ENCODE results near the gene GATA3. TPM values are rescaled to one million over a fixed set of nuclear protein-coding genes. Genes with fewer than 3 reads are reported as not detected.

Gene GATA3
- total RNA-seq, 4 donors from 2014 or later, result 0.12 to 0.61 (median 0.58) TPM

DNA sequence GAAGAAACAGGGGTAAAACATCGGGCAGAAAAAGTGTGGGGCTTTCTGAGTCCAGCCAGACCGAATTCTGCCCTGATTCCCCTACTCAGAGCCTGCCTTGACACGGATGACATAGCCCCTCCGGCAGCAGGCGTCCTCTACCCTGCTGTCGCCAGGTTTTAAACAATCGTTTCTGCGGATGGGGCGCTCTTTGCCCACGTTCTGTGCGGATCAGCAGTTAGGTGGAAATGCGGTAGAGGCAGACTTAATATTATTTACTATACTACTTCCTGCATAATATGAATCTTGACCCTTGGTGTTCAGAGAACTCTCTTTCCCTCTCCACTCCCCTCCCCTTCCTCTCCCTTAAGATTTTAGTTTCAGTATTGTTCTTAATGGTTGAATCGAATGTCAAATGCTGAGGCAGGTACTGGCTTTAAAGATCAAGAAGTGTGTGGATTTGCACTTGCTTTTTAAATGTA, 2.4 kb downstream of the GATA3 start:
- DNase-seq, result no peak
- Histone ChIP-seq H3K4me1 (peaks cover 8 to 19% of the 10 kb centered on the region in 2 donors), H3K27me3 (peaks cover 88 to 93% (median 93%) of the 10 kb centered on the region in 3 donors), H3K27ac (peak overlapping the region; percentile 42 to 67 (median 56)), H3K4me3 (peak overlapping the region in 3 of 4 donors; percentile 49 to 57 (median 52)), H3K36me3 (no peaks in the 10 kb centered on the region), H3K9me3 (no peaks in the 10 kb centered on the region)
- TF ChIP-seq, protein P1, sequence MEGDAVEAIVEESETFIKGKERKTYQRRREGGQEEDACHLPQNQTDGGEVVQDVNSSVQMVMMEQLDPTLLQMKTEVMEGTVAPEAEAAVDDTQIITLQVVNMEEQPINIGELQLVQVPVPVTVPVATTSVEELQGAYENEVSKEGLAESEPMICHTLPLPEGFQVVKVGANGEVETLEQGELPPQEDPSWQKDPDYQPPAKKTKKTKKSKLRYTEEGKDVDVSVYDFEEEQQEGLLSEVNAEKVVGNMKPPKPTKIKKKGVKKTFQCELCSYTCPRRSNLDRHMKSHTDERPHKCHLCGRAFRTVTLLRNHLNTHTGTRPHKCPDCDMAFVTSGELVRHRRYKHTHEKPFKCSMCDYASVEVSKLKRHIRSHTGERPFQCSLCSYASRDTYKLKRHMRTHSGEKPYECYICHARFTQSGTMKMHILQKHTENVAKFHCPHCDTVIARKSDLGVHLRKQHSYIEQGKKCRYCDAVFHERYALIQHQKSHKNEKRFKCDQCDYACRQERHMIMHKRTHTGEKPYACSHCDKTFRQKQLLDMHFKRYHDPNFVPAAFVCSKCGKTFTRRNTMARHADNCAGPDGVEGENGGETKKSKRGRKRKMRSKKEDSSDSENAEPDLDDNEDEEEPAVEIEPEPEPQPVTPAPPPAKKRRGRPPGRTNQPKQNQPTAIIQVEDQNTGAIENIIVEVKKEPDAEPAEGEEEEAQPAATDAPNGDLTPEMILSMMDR (IDR thresholded peaks at IDR 0.05 in 4 of 5, conservative IDR thresholded peaks at IDR 0.05 in 1 of 5), result no peak
- TF ChIP-seq POLR2A (IDR thresholded peaks at IDR 0.05), result no peak
- intact Hi-C loops (cut with DNase I; ENCODE audit: low total_unique reads), result no loop called here
- no peak for ATAC-seq
- in situ Hi-C loops (cut with MboI; ENCODE audit: low sequenced_read_pairs in 4 of 4), result no loop called here

DNA sequence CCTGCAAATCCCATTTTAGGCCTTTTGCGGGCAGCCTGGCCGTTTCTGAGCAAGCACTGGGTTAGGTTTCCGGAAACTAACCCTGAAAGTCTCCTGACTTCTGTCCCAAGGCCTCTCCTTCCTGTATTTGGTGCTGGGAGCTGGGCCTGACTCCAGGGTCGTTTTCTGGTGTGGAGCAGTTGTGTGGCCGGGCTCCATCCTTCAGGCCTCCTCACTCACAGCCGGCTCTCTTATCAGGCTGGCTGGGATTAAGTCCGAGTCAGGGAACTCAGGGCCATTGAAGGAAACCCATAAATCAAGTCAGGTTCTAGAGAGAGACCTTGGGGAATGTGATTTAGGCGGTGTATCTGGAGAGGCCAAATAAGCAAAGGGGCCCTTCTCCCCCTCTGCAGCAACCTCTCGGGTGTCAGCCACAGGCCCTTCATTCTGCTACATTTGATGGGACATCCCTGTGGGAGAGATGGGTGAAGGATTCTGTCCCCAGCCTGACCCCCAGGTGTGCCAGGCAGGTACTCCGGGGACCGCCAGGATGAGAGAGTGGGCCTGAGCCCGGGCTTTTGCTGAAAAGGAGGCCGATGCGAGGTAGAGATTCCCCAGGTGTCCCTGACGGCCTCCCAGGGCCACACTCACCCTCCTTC, 3.3 kb downstream of the GATA3 start:
- Histone ChIP-seq H3K4me3 (peak overlapping the region in 1 of 4 donors; percentile 57), H3K27me3 (peaks cover 88 to 93% (median 92%) of the 10 kb centered on the region in 3 donors), H3K4me1 (peaks cover 5 to 16% of the 10 kb centered on the region in 2 donors), H3K9me3 (no peaks in the 10 kb centered on the region), H3K36me3 (no peaks in the 10 kb centered on the region), H3K27ac (peak overlapping the region in 3 of 4 donors; percentile 46 to 67 (median 65))
- DNase-seq, result no peak
- in situ Hi-C loops (cut with MboI; ENCODE audit: low sequenced_read_pairs in 4 of 4) (no loop called here), intact Hi-C loops (cut with DNase I; ENCODE audit: low total_unique reads) (no loop called here)
- TF ChIP-seq, protein P1 (IDR thresholded peaks at IDR 0.05 in 4 of 5, conservative IDR thresholded peaks at IDR 0.05 in 1 of 5), result no peak
- TF ChIP-seq POLR2A (IDR thresholded peaks at IDR 0.05), result no peak
- ATAC-seq, result no peak

DNA sequence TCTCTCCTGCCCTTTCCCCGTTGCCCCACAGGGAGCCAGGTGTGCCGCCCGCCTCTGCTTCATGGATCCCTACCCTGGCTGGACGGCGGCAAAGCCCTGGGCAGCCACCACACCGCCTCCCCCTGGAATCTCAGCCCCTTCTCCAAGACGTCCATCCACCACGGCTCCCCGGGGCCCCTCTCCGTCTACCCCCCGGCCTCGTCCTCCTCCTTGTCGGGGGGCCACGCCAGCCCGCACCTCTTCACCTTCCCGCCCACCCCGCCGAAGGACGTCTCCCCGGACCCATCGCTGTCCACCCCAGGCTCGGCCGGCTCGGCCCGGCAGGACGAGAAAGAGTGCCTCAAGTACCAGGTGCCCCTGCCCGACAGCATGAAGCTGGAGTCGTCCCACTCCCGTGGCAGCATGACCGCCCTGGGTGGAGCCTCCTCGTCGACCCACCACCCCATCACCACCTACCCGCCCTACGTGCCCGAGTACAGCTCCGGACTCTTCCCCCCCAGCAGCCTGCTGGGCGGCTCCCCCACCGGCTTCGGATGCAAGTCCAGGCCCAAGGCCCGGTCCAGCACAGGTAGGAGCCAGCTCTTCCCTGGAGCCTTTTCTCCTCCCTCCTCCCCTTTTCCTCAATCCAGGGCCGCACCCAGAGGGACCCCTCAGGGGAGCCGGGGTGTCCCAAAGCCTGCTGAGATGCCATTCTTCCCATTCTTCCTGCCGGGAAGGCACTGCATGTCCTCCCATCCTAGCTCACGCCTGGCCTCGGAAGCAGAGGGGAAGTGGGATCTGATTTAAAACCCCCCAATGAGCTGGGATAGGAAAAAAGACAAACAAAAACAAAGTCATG, 4.0 kb downstream of the GATA3 start:
- in situ Hi-C loops (cut with MboI; ENCODE audit: low sequenced_read_pairs in 4 of 4), result no loop called here
- Histone ChIP-seq H3K4me3 (peak overlapping the region in 1 of 4 donors; percentile 15), H3K27ac (peak overlapping the region in 3 of 4 donors; percentile 22 to 67 (median 65)), H3K27me3 (peaks cover 87 to 92% (median 88%) of the 10 kb centered on the region in 3 donors), H3K9me3 (no peaks in the 10 kb centered on the region), H3K4me1 (peaks cover 5 to 9% of the 10 kb centered on the region in 2 donors), H3K36me3 (no peaks in the 10 kb centered on the region)
- intact Hi-C loops (cut with DNase I; ENCODE audit: low total_unique reads), result no loop called here
- DNase-seq (no peak), ATAC-seq (no peak)
- no peak for TF ChIP-seq POLR2A (IDR thresholded peaks at IDR 0.05)
- TF ChIP-seq, protein P1 (IDR thresholded peaks at IDR 0.05 in 4 of 5, conservative IDR thresholded peaks at IDR 0.05 in 1 of 5), result no peak

DNA sequence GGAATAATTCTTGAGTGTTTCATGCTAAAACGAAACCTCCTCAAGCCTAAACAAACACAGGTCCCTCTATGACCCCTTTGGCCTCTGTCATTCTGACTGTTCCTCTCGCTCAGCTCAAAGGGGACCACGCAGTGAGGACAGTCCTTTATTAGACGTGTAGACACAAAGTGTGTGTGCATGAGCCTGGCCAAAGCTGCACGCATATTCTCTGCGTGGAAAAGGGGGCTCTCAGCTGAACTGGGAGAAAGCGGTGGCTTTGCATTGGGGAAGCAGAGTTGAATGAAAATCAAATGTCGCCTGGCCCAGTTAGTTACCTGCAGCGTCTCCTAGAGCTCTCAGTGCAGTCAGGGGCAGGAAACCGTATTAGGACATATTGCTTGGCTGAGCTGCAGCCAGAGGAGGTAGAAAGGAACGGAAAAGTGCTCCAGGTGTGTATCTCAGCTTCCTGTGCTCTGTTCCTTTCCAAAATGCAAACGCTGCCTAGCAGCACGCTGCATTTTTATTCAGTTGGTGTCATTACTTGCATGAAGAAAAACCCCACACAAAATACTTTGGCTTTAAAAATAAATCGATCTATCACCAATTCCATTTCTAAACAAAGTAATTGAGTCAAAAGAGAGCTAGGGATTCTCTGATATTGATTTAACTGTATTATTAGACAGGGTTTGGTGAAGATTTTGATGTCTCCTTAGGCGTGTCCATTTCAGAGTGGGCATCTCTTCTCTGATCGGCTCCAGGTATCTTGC, 4.9 kb downstream of the GATA3 start:
- TF ChIP-seq, protein P1 (IDR thresholded peaks at IDR 0.05 in 4 of 5, conservative IDR thresholded peaks at IDR 0.05 in 1 of 5), result no peak
- no peak for TF ChIP-seq POLR2A (IDR thresholded peaks at IDR 0.05)
- peaks cover 81 to 92% (median 88%) of the 10 kb centered on the region in 3 donors for H3K27me3 ChIP-seq
- DNase-seq (no peak), ATAC-seq (no peak)
- H3K4me3 ChIP-seq, result peak overlapping the region in 2 of 4 donors; percentile 15 to 25
- in situ Hi-C loops (cut with MboI; ENCODE audit: low sequenced_read_pairs in 4 of 4), result no loop called here
- intact Hi-C loops (cut with DNase I; ENCODE audit: low total_unique reads), result no loop called here
- H3K27ac ChIP-seq, result peak overlapping the region in 3 of 4 donors; percentile 22 to 67 (median 65)
- no peaks in the 10 kb centered on the region for H3K9me3 ChIP-seq
- peaks cover 0 to 2% of the 10 kb centered on the region in 2 donors for H3K4me1 ChIP-seq
- H3K36me3 ChIP-seq, result no peaks in the 10 kb centered on the region

Measured in gastrocnemius medialis (tissue), 4 donors.